HepG2 (cell line): ENCODE results near the gene TFDP2. TPM values are rescaled to one million over a fixed set of nuclear protein-coding genes. Genes with fewer than 3 reads are reported as not detected.

Experiments
- ATAC-seq: fragments of 200-7000 bp; cut with Tn5 transposase; 3 replicates; pipeline ENCODE4 v1.9.1; 2020; ENCODE audit warnings: mild to moderate bottlenecking, moderate library complexity
- BruUV-seq: library from RNA; stranded (reverse); fragments of 400-500 nt; replicated peaks from 2 replicates; lab custom pipeline; 2021; lab: Mats Ljungman, UMichigan
- CTCF ChIA-PET: fragments of 300-600 bp; formaldehyde crosslinking; extraction: SDS; loops from one replicate; lab custom pipeline; 2021; ENCODE audit warnings: low total read pairs, inconsistent platforms, low intra/inter-chr PET ratio; lab: Yijun Ruan, JAX
- POLR2A ChIA-PET: fragments of 350-600 bp; sonication (Branson Sonifier 250); formaldehyde crosslinking; loops from one replicate; lab custom pipeline; 2020; ENCODE audit warnings: antibody characterized with exemption, inconsistent platforms; lab: Yijun Ruan, JAX
- DNase-seq: peaks from one replicate; pipeline ENCODE4 v3.0.0-alpha.2; 2015; ENCODE audit warnings: low spot score
- FAIRE-seq: peaks from 3 replicates; lab custom pipeline; 2011; peaks lifted over from hg19 to GRCh38; lab: Jason Lieb, UNC
- H2AFZ ChIP-seq: one replicate; pipeline ENCODE4 v1.6.1; 2011; ENCODE audit warnings: low read length, inconsistent platforms
- H3K27ac ChIP-seq: fragments of 300-600 bp; 3 replicates; pipeline ENCODE4 v1.8.0; 2011; ENCODE audit warnings: mixed run types, mild to moderate bottlenecking, mixed read lengths, low read length, inconsistent platforms; ENCODE audit not compliant: insufficient read depth; ENCODE audit errors: extremely low read length
- H3K27me3 ChIP-seq, 2 experiments: fragments of 200-600 bp in 1 of 2; 2 replicates in 1 of 2; 3 replicates in 1 of 2; pipeline versions ENCODE4 v1.6.0 to v1.8.0; 2011; ENCODE audit warnings: low read length in 2 of 2, mild to moderate bottlenecking in 2 of 2, moderate library complexity in 2 of 2, inconsistent platforms in 1 of 2; ENCODE audit not compliant: insufficient read depth in 2 of 2, control insufficient read depth in 1 of 2
- H3K36me3 ChIP-seq, 2 experiments: fragments of 200-600 bp in 1 of 2; replicated peaks in 1 of 2; 2 replicates in 1 of 2; 3 replicates in 1 of 2; pipeline versions ENCODE4 v1.5.1 to v1.8.0; 2011; ENCODE audit warnings: low read length in 2 of 2, inconsistent platforms in 1 of 2; ENCODE audit not compliant: insufficient read depth in 2 of 2, control insufficient read depth in 1 of 2
- H3K4me1 ChIP-seq: 2 replicates; pipeline ENCODE4 v1.5.1; 2012; ENCODE audit warnings: low read length, inconsistent platforms; ENCODE audit not compliant: insufficient read depth
- H3K4me2 ChIP-seq: 2 replicates; pipeline ENCODE4 v1.6.0; 2011; ENCODE audit warnings: low read depth, low read length, inconsistent platforms
- H3K4me3 ChIP-seq, 3 experiments: fragments of 200-600 bp in 1 of 3; sonication (generic), shearing (Covaris generic) in 1 of 3; replicated peaks in 1 of 3; 2 replicates each; pipeline ENCODE4 v1.5.1; 2011 to 2016; ENCODE audit warnings: low read length in 3 of 3, inconsistent platforms in 2 of 3, low read depth in 2 of 3, mild to moderate bottlenecking in 2 of 3, control low read depth in 1 of 3, mixed read lengths in 1 of 3; ENCODE audit not compliant: insufficient read depth in 1 of 3
- H3K79me2 ChIP-seq: one replicate; pipeline ENCODE4 v1.6.1; 2011; ENCODE audit warnings: low read length, inconsistent platforms; ENCODE audit not compliant: insufficient read depth
- H3K9ac ChIP-seq: 2 replicates; pipeline ENCODE4 v1.6.0; 2011; ENCODE audit warnings: mild to moderate bottlenecking, low read depth, low read length, inconsistent platforms; ENCODE audit not compliant: insufficient read depth
- H3K9me3 ChIP-seq: 2 replicates; pipeline ENCODE4 v1.5.1; 2012; ENCODE audit warnings: mild to moderate bottlenecking, low read length
- H4K20me1 ChIP-seq: 2 replicates; pipeline ENCODE4 v1.6.0; 2011; ENCODE audit warnings: inconsistent platforms, mild to moderate bottlenecking, low read length, moderate library complexity; ENCODE audit not compliant: insufficient read depth
- CHCHD3 ChIP-seq: sonication (generic); formaldehyde crosslinking; IDR thresholded peaks from 2 replicates; pipeline ENCODE4 v1.8.0; 2022; ENCODE audit warnings: mild to moderate bottlenecking, missing genetic modification reagents, moderate library complexity
- EP300 ChIP-seq, 3 experiments: sonication (generic) in 1 of 3; formaldehyde crosslinking in 1 of 3; IDR thresholded peaks; 2 replicates each; pipeline versions ENCODE4 v1.5.1 to v1.6.1; 2011 to 2020; ENCODE audit warnings: low read depth in 2 of 3, low read length in 2 of 3, borderline replicate concordance in 1 of 3, improper control_type of control experiment in 1 of 3, mild to moderate bottlenecking in 1 of 3, missing genetic modification reagents in 1 of 3, moderate library complexity in 1 of 3
- HNF4A ChIP-seq: sonication (generic); formaldehyde crosslinking; IDR thresholded peaks from 2 replicates; pipeline ENCODE4 v1.4.0; 2020; ENCODE audit warnings: missing genetic modification reagents
- KDM2A ChIP-seq: sonication (generic); formaldehyde crosslinking; IDR thresholded peaks from 2 replicates; pipeline ENCODE4 v1.4.0; 2020; ENCODE audit warnings: low read depth, missing genetic modification reagents, borderline replicate concordance
- PAXIP1 ChIP-seq: sonication (generic); formaldehyde crosslinking; conservative IDR thresholded peaks from 2 replicates; pipeline ENCODE4 v1.4.0; 2020; ENCODE audit warnings: mild to moderate bottlenecking, missing genetic modification reagents, moderate library complexity
- POLR2G ChIP-seq: fragments of 200-400 bp; formaldehyde crosslinking; IDR thresholded peaks from 2 replicates; pipeline ENCODE4 v1.6.1; 2018; ENCODE audit warnings: mild to moderate bottlenecking, low read depth, low read length, moderate library complexity
- RXRA ChIP-seq: sonication (generic); formaldehyde crosslinking; IDR thresholded peaks from 2 replicates; pipeline ENCODE4 v1.5.1; 2020; ENCODE audit warnings: missing genetic modification reagents
- THYN1 ChIP-seq: sonication (generic); formaldehyde crosslinking; IDR thresholded peaks from 2 replicates; pipeline ENCODE4 v1.8.1; 2023; ENCODE audit warnings: low read depth, mild to moderate bottlenecking, moderate library complexity, missing genetic modification reagents, borderline replicate concordance
- ZNF264 ChIP-seq: sonication (generic); formaldehyde crosslinking; IDR thresholded peaks from 2 replicates; pipeline ENCODE4 v1.4.0; 2020; ENCODE audit warnings: missing genetic modification reagents
- ZNF543 ChIP-seq: sonication (generic); formaldehyde crosslinking; IDR thresholded peaks from 2 replicates; pipeline ENCODE4 v1.4.0; 2020; ENCODE audit warnings: mild to moderate bottlenecking, missing genetic modification reagents
- ZNF574 ChIP-seq: sonication (generic); formaldehyde crosslinking; IDR thresholded peaks from 2 replicates; pipeline ENCODE4 v1.4.0; 2020; ENCODE audit warnings: missing genetic modification reagents
- ZNF800 ChIP-seq: sonication (generic); formaldehyde crosslinking; IDR thresholded peaks from 2 replicates; pipeline ENCODE4 v1.4.0; 2020; ENCODE audit warnings: missing genetic modification reagents
- WGBS: methylation state at CpG from one replicate; pipeline ENCODE4 v1.1.6; 2017; ENCODE audit warnings: low lambda C conversion rate; 5-methylcytosine and 5-hydroxymethylcytosine counted together
- in situ Hi-C: cut with HindIII; loops from 2 replicates; pipeline ENCODE4 v1.10.0; 2017; ENCODE audit warnings: low pct_unique_long_range_greater_than_20kb; ENCODE audit not compliant: extremely low pct_ligation_motif_present
- intact Hi-C: fragments of 100-400 bp; cut with micrococcal nuclease; formaldehyde crosslinking; loops from one replicate; pipeline ENCODE4 v1.10.0; 2022; ENCODE audit not compliant: unreplicated experiment
- polyA plus RNA-seq, 8 experiments: library from polyadenylated mRNA; depleted of rRNA in 3 of 8; stranded (reverse) in 7 of 8; unstranded in 1 of 8; fragments of >200 nt; fragmentation: Illumina TruSeq in 4 of 8; extraction: Trizol in 4 of 8; gene quantifications; 2 replicates each; pipeline versions ENCODE4 v1.2.1 to v1.2.3, GENCODE V29; 2011 to 2016; ENCODE audit warnings: low read depth in 4 of 8, missing spikeins in 1 of 8, mixed read lengths in 1 of 8; ENCODE audit not compliant: insufficient read depth in 1 of 8
- total RNA-seq, 5 experiments: library from RNA; depleted of rRNA; stranded (reverse); fragments of >200 nt; fragmentation: Illumina TruSeq; extraction: Trizol; gene quantifications; 2 replicates each; pipeline ENCODE4 v1.2.3, GENCODE V29; 2016; ENCODE audit warnings: low read depth in 1 of 5

TFDP2 gene
- total and polyA plus RNA-seq, 2 of the 13 experiments (the other 11 are each of a cell fraction or from before 2014, with no cell fraction given) = 17.9 to 37.4 TPM

- Histone ChIP-seq H3K4me3 (no peak overlapping the region), H2AFZ (no peak overlapping the region), H3K4me2 (no peak overlapping the region), H3K9me3 (no peaks in the 10 kb centered on the region), H3K79me2 (no peaks in the 10 kb centered on the region), H3K36me3 (no peaks in the 10 kb centered on the region), H3K4me1 (no peaks in the 10 kb centered on the region), H3K9ac (no peak overlapping the region), H3K27me3 (no peaks in the 10 kb centered on the region), H4K20me1 (no peaks in the 10 kb centered on the region), H3K27ac (no peak overlapping the region)
- no peak for FAIRE-seq
- in situ Hi-C loops = no loop called here
- WGBS = 98% methylated on average over 3 of the region's 3 CpGs
- ChIA-PET POLR2A (no interaction called here), CTCF (no interaction called here)
- ATAC-seq = no peak
- DNase-seq = no peak
- intact Hi-C loops = no loop called here
- BruUV-seq = no TSS peak
- TF ChIP-seq EP300 (IDR thresholded peaks at IDR 0.05; ENCODE audit: low read depth in 2 of 2, low read length in 2 of 2) = no peak
- TF ChIP-seq EP300 (CRISPR knock-in tag; IDR thresholded peaks at IDR 0.05; ENCODE audit: borderline replicate concordance) = no peak
- no peak for TF ChIP-seq ZNF264
- no peak for TF ChIP-seq HNF4A (CRISPR knock-in tag)
- no peak for TF ChIP-seq ZNF543 (CRISPR knock-in tag)
- no peak for TF ChIP-seq RXRA (CRISPR knock-in tag)
- TF ChIP-seq POLR2G = no peak
- no peak for TF ChIP-seq KDM2A
- no peak for TF ChIP-seq ZNF800 (CRISPR knock-in tag)
- TF ChIP-seq ZNF574 (CRISPR knock-in tag) = no peak
- no peak for TF ChIP-seq PAXIP1 (CRISPR knock-in tag)
- TF ChIP-seq CHCHD3 (CRISPR knock-in tag) = no peak
- TF ChIP-seq THYN1 (CRISPR knock-in tag) = no peak
Observed at GRCh38 chr3:142035308-142035922, 113.9 kb downstream of the TFDP2 start.
